NT2/D1 (cell line): ENCODE results near the gene FSHR.

Experiments
- YY1 ChIP-seq: IDR thresholded peaks from 2 replicates; pipeline ENCODE4 v1.6.1; 2011; ENCODE audit not compliant: insufficient read length, insufficient read depth
- ZNF274 ChIP-seq: IDR thresholded peaks from 2 replicates; pipeline ENCODE4 v1.6.1; 2011; ENCODE audit warnings: mild to moderate bottlenecking, low read depth, low read length

GRCh38 chr2:49021271-49021670 lies 133.0 kb downstream of the FSHR start:
- TF ChIP-seq ZNF274 (no peak), YY1 (no peak)
